Measurements from ENCODE around the gene SERF2.
"Not testable (repeated sequence)": the region's sequence is repeated elsewhere in the genome, so short reads cannot be mapped to it uniquely, and the experiment has no call there.

Gene SERF2

GRCh38 chr15:43791993-43792760, at the start of gene SERF2:
Gene SERF2, plus strand, starts transcription at chr15:43792320. Its CDS starts 57 bp downstream, at chr15:43792377.
- peak within 1 kb of the TSS; percentile 94 for H3K9ac ChIP-seq (ENCODE audit: low read length)
- H3K36me3 ChIP-seq (ENCODE audit: control insufficient read depth, insufficient read depth, low read length) = peaks cover 40% of the 10 kb centered on the region
- H3K4me3 ChIP-seq (ENCODE audit: low read depth, low read length) = peak within 1 kb of the TSS; percentile 83
- H3K4me1 ChIP-seq (ENCODE audit: control insufficient read depth, insufficient read depth, low read length) = peaks cover 33% of the 10 kb centered on the region
- no peaks in the 10 kb centered on the region for H3K27me3 ChIP-seq (ENCODE audit: control insufficient read depth, insufficient read depth, low read length)
- no peaks in the 10 kb centered on the region for H3K9me3 ChIP-seq (ENCODE audit: control insufficient read depth, insufficient read depth, low read depth, low read length)
- H3K27ac ChIP-seq (ENCODE audit: low read depth, low read length) = peak within 1 kb of the TSS; percentile 91

- H3K27me3 ChIP-seq (ENCODE audit: control insufficient read depth, insufficient read depth, low read length); H3K4me1 ChIP-seq (ENCODE audit: control insufficient read depth, insufficient read depth, low read length); H3K36me3 ChIP-seq (ENCODE audit: control insufficient read depth, insufficient read depth, low read length); H3K9me3 ChIP-seq (ENCODE audit: control insufficient read depth, insufficient read depth, low read depth, low read length): not testable (repeated sequence)
- peak within 1 kb of the TSS; percentile 94 for H3K27ac ChIP-seq (ENCODE audit: low read depth, low read length)
- H3K4me3 ChIP-seq (ENCODE audit: low read depth, low read length) = peak within 1 kb of the TSS; percentile 97
- H3K9ac ChIP-seq (ENCODE audit: low read length) = peak within 1 kb of the TSS; percentile 92
These were observed 45.7 kb upstream of the SERF2 start, which contains the start of gene PDIA3 for GRCh38 chr15:43746245-43746902. Gene PDIA3, plus strand, starts transcription at chr15:43746438. Its CDS starts 102 bp downstream, at chr15:43746540.

DNA sequence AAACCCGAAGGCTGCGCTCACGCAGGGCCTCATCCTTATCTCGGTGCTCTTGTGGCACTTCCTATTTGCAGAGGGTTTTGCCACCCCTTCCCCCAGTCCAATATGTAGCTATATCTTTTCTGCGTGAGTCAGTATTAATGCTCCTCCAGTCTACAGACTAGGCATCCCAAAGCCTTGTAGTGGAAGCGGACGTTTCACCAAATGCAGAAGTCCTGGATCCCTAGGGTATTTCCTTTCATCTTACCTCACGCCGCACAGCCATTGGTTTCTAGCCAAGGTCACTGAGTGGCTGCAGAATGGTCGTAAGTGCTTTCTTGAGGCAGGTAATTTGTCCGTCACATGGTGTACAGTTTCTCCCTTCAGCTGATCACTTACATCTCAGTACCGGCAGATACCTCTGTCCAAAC, 45.2 kb upstream of the SERF2 start:
- not testable (repeated sequence) for H3K4me1 ChIP-seq (ENCODE audit: control insufficient read depth, insufficient read depth, low read length); H3K27me3 ChIP-seq (ENCODE audit: control insufficient read depth, insufficient read depth, low read length); H3K9me3 ChIP-seq (ENCODE audit: control insufficient read depth, insufficient read depth, low read depth, low read length)
- Histone ChIP-seq H3K27ac (ENCODE audit: low read depth, low read length) (peak overlapping the region; percentile 94), H3K36me3 (ENCODE audit: control insufficient read depth, insufficient read depth, low read length) (peaks cover 15% of the 10 kb centered on the region), H3K4me3 (ENCODE audit: low read depth, low read length) (peak overlapping the region; percentile 97), H3K9ac (ENCODE audit: low read length) (peak overlapping the region; percentile 92)

DNA sequence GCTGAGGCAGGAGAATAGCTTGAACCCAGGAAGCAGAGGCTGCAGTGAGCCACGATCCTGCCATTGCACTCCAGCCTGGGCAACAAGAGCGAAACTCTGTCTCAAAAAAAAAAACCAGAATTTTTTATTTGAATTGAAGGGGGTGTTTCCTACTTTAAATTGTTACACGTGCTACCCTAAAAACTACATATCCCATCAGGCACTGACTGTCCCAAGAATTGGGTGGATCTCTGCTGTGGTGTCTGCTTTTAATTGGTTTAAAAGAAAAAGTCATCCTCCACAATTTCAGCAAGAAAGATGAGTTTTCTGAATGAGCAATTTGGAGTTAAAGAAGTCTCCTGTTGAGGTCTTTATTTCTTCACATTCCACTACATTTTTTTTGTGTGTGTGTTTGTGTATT, 43.7 kb upstream of the SERF2 start:
- Histone ChIP-seq H3K9ac (ENCODE audit: low read length) (no peak overlapping the region), H3K4me1 (ENCODE audit: control insufficient read depth, insufficient read depth, low read length) (no peaks in the 10 kb centered on the region), H3K4me3 (ENCODE audit: low read depth, low read length) (peak overlapping the region; percentile 97; the same call in 1 of the 2 replicates), H3K36me3 (ENCODE audit: control insufficient read depth, insufficient read depth, low read length) (peaks cover 29% of the 10 kb centered on the region), H3K27me3 (ENCODE audit: control insufficient read depth, insufficient read depth, low read length) (no peaks in the 10 kb centered on the region), H3K9me3 (ENCODE audit: control insufficient read depth, insufficient read depth, low read depth, low read length) (no peaks in the 10 kb centered on the region), H3K27ac (ENCODE audit: low read depth, low read length) (no peak overlapping the region)

GRCh38 chr15:43749690-43750345, 42.3 kb upstream of the SERF2 start:
- Histone ChIP-seq H3K9me3 (ENCODE audit: control insufficient read depth, insufficient read depth, low read depth, low read length) (no peaks in the 10 kb centered on the region), H3K4me3 (ENCODE audit: low read depth, low read length) (no peak overlapping the region), H3K27me3 (ENCODE audit: control insufficient read depth, insufficient read depth, low read length) (no peaks in the 10 kb centered on the region), H3K4me1 (ENCODE audit: control insufficient read depth, insufficient read depth, low read length) (no peaks in the 10 kb centered on the region), H3K27ac (ENCODE audit: low read depth, low read length) (no peak overlapping the region), H3K9ac (ENCODE audit: low read length) (no peak overlapping the region), H3K36me3 (ENCODE audit: control insufficient read depth, insufficient read depth, low read length) (peaks cover 44% of the 10 kb centered on the region)

DNA sequence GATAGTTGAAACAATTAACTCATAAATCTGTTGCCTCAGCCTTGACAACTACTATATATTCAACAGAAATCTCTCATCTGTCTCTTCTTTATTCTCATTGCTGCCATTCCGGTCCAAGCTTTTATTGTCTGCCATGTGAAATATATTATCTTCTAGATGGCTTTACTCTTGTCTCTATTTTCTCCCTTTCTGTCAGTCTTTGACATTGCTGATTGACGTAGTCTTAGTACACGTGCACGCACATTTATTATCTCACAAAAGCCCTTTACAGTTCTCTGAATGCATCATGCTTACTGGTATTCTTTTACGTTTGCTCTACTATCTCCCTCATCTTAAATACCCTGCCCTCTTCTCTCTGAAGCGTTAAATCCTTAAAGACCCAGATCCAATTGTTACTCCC, 40.2 kb upstream of the SERF2 start:
- H3K4me3 ChIP-seq (ENCODE audit: low read depth, low read length) = no peak overlapping the region
- no peaks in the 10 kb centered on the region for H3K4me1 ChIP-seq (ENCODE audit: control insufficient read depth, insufficient read depth, low read length)
- no peaks in the 10 kb centered on the region for H3K27me3 ChIP-seq (ENCODE audit: control insufficient read depth, insufficient read depth, low read length)
- peaks cover 64% of the 10 kb centered on the region for H3K36me3 ChIP-seq (ENCODE audit: control insufficient read depth, insufficient read depth, low read length)
- H3K9ac ChIP-seq (ENCODE audit: low read length) = no peak overlapping the region
- H3K9me3 ChIP-seq (ENCODE audit: control insufficient read depth, insufficient read depth, low read depth, low read length) = no peaks in the 10 kb centered on the region
- H3K27ac ChIP-seq (ENCODE audit: low read depth, low read length) = no peak overlapping the region

GRCh38 chr15:43762824-43763223, 29.3 kb upstream of the SERF2 start:
- H3K4me3 ChIP-seq (ENCODE audit: low read depth, low read length) = no peak overlapping the region
- no peak overlapping the region for H3K9ac ChIP-seq (ENCODE audit: low read length)
- no peaks in the 10 kb centered on the region for H3K9me3 ChIP-seq (ENCODE audit: control insufficient read depth, insufficient read depth, low read depth, low read length)
- no peaks in the 10 kb centered on the region for H3K27me3 ChIP-seq (ENCODE audit: control insufficient read depth, insufficient read depth, low read length)
- H3K27ac ChIP-seq (ENCODE audit: low read depth, low read length) = no peak overlapping the region
- no peaks in the 10 kb centered on the region for H3K4me1 ChIP-seq (ENCODE audit: control insufficient read depth, insufficient read depth, low read length)
- H3K36me3 ChIP-seq (ENCODE audit: control insufficient read depth, insufficient read depth, low read length) = peaks cover 94% of the 10 kb centered on the region

DNA sequence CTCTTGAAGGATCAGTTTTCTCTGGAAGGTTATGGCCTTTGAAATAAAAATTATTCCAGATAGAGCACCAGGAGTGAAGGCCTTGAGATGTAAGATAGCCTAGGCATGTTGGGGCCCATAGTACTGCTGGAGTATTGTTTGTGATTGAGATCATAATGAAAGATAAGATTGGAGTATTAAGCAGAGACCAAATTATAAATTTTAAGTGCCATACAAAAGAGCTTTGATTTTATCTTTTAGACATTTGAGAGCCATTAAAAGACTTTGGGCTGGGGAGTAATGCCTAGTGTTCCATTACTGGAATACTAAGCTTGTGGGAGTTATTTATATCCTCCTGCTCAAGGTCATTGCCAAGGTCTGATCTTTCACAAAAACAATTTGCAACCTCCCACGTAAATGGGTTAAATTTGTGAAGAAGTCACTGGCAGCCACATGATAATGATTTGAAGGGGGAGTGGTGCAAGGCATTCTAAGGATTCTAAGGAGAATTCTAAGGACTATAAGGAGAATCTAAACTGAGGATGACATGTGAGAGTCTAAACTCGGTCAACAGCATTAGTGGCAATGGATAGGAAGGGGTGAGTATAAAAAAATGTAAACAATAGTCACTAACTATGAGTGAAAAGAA, 28.2 kb upstream of the SERF2 start:
- Histone ChIP-seq H3K27ac (ENCODE audit: low read depth, low read length) (no peak overlapping the region), H3K9ac (ENCODE audit: low read length) (no peak overlapping the region), H3K36me3 (ENCODE audit: control insufficient read depth, insufficient read depth, low read length) (peaks cover 94% of the 10 kb centered on the region), H3K4me3 (ENCODE audit: low read depth, low read length) (no peak overlapping the region), H3K27me3 (ENCODE audit: control insufficient read depth, insufficient read depth, low read length) (no peaks in the 10 kb centered on the region), H3K9me3 (ENCODE audit: control insufficient read depth, insufficient read depth, low read depth, low read length) (no peaks in the 10 kb centered on the region), H3K4me1 (ENCODE audit: control insufficient read depth, insufficient read depth, low read length) (no peaks in the 10 kb centered on the region)

DNA sequence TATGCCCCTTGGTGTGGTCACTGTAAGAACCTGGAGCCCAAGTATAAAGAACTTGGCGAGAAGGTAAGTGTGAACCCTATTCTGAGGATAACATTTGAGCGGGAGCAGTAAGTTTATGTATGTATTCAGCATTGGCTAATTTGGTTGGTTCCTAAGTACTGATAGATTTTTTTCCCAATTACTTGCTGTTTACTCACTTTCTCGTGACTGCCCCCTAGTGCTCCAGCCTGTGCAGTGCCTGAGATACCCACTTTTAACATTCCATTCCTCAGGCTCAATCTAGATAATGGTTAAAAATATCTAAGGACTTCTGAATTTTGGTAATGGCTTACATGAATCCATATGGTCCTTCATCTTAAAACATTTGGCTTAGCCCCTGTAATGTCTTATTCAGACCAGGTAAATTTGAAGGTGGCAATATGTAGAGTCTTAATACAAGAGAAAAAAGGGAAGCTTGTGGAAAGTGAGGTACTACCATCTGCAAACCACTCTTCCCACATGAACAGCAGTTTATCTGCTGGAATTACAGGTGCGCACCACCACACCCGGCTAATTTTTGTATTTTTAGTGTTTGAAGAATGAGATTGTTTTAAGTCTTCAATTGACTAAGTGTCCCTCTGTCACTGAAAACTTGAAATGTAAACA, 22.4 kb upstream of the SERF2 start:
- H3K4me3 ChIP-seq (ENCODE audit: low read depth, low read length) = no peak overlapping the region
- H3K27me3 ChIP-seq (ENCODE audit: control insufficient read depth, insufficient read depth, low read length) = no peaks in the 10 kb centered on the region
- no peak overlapping the region for H3K27ac ChIP-seq (ENCODE audit: low read depth, low read length)
- no peaks in the 10 kb centered on the region for H3K9me3 ChIP-seq (ENCODE audit: control insufficient read depth, insufficient read depth, low read depth, low read length)
- H3K9ac ChIP-seq (ENCODE audit: low read length) = no peak overlapping the region
- H3K4me1 ChIP-seq (ENCODE audit: control insufficient read depth, insufficient read depth, low read length) = no peaks in the 10 kb centered on the region
- H3K36me3 ChIP-seq (ENCODE audit: control insufficient read depth, insufficient read depth, low read length) = peaks cover 96% of the 10 kb centered on the region

- H3K9ac ChIP-seq (ENCODE audit: low read length) = no peak overlapping the region
- no peaks in the 10 kb centered on the region for H3K9me3 ChIP-seq (ENCODE audit: control insufficient read depth, insufficient read depth, low read depth, low read length)
- no peak overlapping the region for H3K4me3 ChIP-seq (ENCODE audit: low read depth, low read length)
- H3K4me1 ChIP-seq (ENCODE audit: control insufficient read depth, insufficient read depth, low read length) = peaks cover 5% of the 10 kb centered on the region; the same call in 1 of the 2 replicates
- H3K27ac ChIP-seq (ENCODE audit: low read depth, low read length) = no peak overlapping the region
- H3K36me3 ChIP-seq (ENCODE audit: control insufficient read depth, insufficient read depth, low read length) = peaks cover 75% of the 10 kb centered on the region
- peaks cover 9% of the 10 kb centered on the region; the same call in 1 of the 2 replicates for H3K27me3 ChIP-seq (ENCODE audit: control insufficient read depth, insufficient read depth, low read length)
These were observed 20.3 kb upstream of the SERF2 start for GRCh38 chr15:43771816-43772215.
